Spinal cord (tissue), 10 donors: Measurements from ENCODE around the gene STIP1. TPM values are rescaled to one million over a fixed set of nuclear protein-coding genes. Genes with fewer than 3 reads are reported as not detected.

Experiments
- DNase-seq, 6 donors: peaks; one replicate each; pipeline versions ENCODE4 v3.0.0 to v3.0.0-alpha.2; 2013 to 2015; ENCODE audit warnings: low spot score in 6 of 6, low read depth in 4 of 6
- H3K27ac ChIP-seq: one replicate; pipeline ENCODE4 v1.5.1; 2013; ENCODE audit warnings: low read depth, low read length, control low read depth
- H3K27me3 ChIP-seq: one replicate; pipeline ENCODE4 v1.6.1; 2013; ENCODE audit warnings: low read length; ENCODE audit not compliant: control insufficient read depth, insufficient read depth
- H3K36me3 ChIP-seq: one replicate; pipeline ENCODE4 v1.6.1; 2013; ENCODE audit warnings: low read length; ENCODE audit not compliant: control insufficient read depth, insufficient read depth
- H3K4me1 ChIP-seq: one replicate; pipeline ENCODE4 v1.6.1; 2013; ENCODE audit warnings: low read length; ENCODE audit not compliant: control insufficient read depth, insufficient read depth
- H3K4me3 ChIP-seq: one replicate; pipeline ENCODE4 v1.5.1; 2013; ENCODE audit warnings: low read depth, low read length, control low read depth
- H3K9me3 ChIP-seq: one replicate; pipeline ENCODE4 v1.6.1; 2013; ENCODE audit warnings: low read length; ENCODE audit not compliant: control insufficient read depth, insufficient read depth
- WGBS: methylation state at CpG from one replicate; pipeline ENCODE4 v1.1.5; 2013; ENCODE audit warnings: missing lambda C conversion rate; ENCODE audit not compliant: insufficient coverage; 5-methylcytosine and 5-hydroxymethylcytosine counted together
- polyA plus RNA-seq, 2 donors: library from polyadenylated mRNA; unstranded; fragments of 120-200 nt; gene quantifications; one replicate each; pipeline ENCODE4 v1.2.1, GENCODE V29; 2013; ENCODE audit not compliant: insufficient read length in 2 of 2
- total RNA-seq, 2 donors: library from RNA; depleted of rRNA in 1 of 2; stranded (reverse); fragments of 120-200 nt in 1 of 2; fragments of >200 nt in 1 of 2; gene quantifications; one replicate each; pipeline versions ENCODE4 v1.2.3 to v1.2.4, GENCODE V29; 2013 to 2014
- donor health status: healthy.

The STIP1 gene
- total and polyA plus RNA-seq, 4 donors, result 99.0 to 184 (median 145) TPM

DNA sequence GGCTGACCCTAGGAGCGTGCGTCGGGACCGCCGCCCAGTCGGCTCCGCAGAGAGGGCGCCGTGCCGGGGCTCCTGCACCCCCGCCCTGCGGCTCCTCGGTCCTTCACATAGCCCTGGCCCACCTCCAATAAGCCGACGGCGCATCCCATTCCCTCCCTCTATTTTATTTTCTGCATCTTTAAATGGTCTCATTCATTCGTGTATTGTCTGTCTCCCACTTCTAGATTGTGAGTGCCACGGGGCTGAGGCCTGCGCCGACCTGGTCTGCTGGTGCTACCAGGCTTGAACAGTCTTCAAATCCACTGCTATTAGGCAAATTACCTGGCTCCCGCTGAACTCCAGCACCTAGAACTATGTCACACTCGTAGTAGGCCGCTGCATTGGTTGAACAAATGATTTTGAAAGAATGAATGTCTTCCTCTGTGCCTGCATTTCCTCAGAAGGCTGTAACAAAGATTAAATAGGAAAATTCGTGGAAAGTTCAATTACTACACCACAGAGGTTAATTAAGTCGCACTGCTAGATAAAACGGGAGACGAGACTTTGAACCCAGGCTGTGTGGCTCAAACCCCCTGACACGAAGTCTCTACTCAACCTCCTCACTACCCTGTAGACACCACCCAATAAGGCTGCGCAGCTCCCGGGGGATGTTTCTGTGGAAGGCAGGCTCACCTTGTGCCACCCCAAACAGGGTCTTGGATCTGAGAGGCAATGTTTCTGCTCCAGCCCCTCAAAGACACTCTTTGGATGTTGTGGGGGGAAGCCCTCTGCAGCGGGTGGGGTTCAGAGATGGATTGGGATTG lies 62.0 kb downstream of the STIP1 start:
- no peak for DNase-seq
- H3K4me3 ChIP-seq, result peak overlapping the region; percentile 85
- H3K9me3 ChIP-seq, result no peaks in the 10 kb centered on the region
- peaks cover 24% of the 10 kb centered on the region for H3K36me3 ChIP-seq
- H3K27ac ChIP-seq, result peak overlapping the region; percentile 97
- 23% methylated on average over 24 of the region's 31 CpGs for WGBS
- peaks cover 6% of the 10 kb centered on the region for H3K27me3 ChIP-seq
- H3K4me1 ChIP-seq, result peaks cover 71% of the 10 kb centered on the region

DNA sequence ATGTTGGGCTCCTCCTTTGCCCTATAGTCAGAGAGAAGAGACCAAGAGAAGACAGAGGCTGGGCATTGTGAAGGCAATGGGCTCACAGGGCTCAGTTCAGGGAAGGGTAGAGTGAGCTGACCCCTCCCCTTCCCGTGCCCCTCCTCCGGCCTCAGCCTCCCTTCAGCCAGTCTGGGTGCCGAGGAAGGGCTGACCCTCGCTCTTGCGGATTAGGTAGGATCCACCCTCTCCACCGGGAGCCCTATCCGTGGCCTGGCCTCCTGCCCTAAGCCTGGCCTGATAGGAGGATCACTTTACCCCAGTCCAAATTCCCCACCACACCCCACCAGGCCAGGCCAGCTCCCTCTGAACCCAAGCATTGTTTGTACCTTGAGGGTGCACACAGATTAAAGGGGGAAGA lies 62.6 kb downstream of the STIP1 start:
- WGBS, result 77% methylated on average over 5 of the region's 7 CpGs
- Histone ChIP-seq H3K4me1 (peaks cover 71% of the 10 kb centered on the region), H3K27ac (no peak overlapping the region), H3K4me3 (no peak overlapping the region), H3K36me3 (peaks cover 18% of the 10 kb centered on the region), H3K27me3 (peaks cover 6% of the 10 kb centered on the region), H3K9me3 (no peaks in the 10 kb centered on the region)
- no peak for DNase-seq

DNA sequence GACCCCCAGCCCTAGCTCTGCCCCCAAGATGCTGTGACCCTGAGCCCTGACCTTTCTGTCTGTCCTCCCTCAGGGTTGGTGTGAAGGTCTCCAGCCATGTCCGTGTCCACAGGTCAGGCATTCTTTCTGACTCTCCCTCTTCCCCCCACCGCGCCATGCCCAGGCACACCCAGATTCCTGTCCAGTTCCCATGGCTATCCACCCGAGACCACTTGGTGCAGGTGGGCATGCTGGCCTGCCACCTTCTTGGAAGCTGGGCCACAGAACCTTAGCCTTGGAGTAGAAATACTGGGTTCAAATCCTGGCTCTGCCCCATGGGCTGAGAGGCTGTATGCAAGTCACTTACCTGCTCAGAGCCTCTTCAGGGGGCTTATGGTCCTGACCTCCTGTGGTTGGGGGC lies 63.1 kb downstream of the STIP1 start:
- H3K4me1 ChIP-seq, result peaks cover 71% of the 10 kb centered on the region
- no peaks in the 10 kb centered on the region for H3K9me3 ChIP-seq
- no peak overlapping the region for H3K4me3 ChIP-seq
- H3K27me3 ChIP-seq, result peaks cover 6% of the 10 kb centered on the region
- WGBS, result 86% methylated on average over 4 of the region's 4 CpGs
- no peak overlapping the region for H3K27ac ChIP-seq
- no peak for DNase-seq
- peaks cover 13% of the 10 kb centered on the region for H3K36me3 ChIP-seq

DNA sequence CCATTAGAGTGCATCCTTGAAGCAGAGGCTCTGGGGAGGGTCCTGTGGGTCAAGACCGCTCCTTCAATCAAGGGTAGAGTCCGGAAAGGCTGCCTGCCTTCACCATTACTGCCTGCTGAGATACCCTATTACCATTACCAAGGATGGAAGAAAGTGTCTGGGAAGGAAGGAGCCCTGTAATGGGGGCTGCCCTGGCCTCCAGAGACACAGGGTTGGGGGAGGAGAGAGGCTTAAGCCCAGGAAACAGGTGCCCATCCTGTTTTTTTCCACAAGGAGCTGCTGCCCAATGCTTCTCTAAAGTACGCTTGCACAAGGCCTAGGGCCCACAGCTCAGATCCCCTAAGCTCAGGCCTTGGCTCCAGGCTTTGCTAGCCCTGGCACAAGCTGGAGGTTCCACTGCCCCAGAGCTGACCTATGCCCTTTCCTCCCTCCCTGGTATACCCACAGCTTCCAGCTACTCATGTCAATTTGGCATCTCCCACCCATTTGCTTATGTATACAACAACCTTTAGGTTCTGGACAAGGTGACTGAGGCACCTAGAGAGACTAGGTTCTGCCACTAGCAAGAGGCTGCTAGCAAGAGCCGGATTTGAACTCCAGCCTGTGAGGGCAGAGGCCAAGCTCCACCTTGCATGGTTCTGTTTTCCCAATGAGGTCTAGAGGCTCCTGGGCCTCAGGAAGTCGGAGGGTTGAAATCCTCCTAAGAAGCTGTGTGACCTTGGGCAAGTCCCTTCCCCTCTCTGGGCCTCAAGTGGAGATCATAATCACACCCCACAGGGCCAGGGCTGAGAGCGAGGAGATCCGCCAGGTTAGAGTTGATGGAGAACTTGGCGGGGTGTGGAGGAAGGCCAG lies 63.8 kb downstream of the STIP1 start:
- Histone ChIP-seq H3K4me1 (peaks cover 68% of the 10 kb centered on the region), H3K27ac (no peak overlapping the region), H3K27me3 (peaks cover 6% of the 10 kb centered on the region), H3K36me3 (peaks cover 13% of the 10 kb centered on the region), H3K4me3 (no peak overlapping the region), H3K9me3 (no peaks in the 10 kb centered on the region)
- DNase-seq, result no peak
- WGBS, result 93% methylated on average over 3 of the region's 8 CpGs

DNA sequence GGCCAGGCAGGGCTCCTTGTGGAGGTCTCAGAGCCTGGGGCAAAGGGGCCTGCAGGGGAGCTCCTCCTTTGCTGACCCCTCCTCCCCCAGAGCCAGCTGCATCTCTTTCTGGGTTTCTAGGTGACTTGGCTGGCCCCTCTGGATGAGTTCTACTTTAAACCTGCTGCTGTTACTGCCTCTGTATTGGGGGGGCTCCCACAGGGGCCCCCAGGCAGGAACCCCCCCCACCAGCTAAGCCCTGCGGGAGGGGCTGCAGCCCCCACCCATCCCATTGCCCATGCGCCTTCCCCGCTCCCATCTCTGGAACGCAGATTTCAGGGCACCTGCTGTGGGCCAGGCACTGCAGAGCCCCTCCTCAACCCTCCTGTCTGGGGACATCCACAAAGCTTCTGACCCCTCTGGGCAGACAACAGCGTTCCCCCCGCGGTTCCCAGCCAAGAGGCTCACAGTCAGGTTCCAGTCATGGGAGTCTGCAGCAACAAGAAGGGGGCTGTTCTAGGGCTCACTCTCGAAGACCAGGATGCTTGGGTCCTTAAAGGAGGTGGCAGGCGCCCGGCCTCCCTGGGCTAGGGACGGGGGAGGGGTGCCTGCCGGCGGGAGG lies 64.5 kb downstream of the STIP1 start:
- H3K9me3 ChIP-seq, result no peaks in the 10 kb centered on the region
- H3K4me3 ChIP-seq, result peak overlapping the region; percentile 52
- no peak overlapping the region for H3K27ac ChIP-seq
- WGBS, result 17% methylated on average over 12 of the region's 13 CpGs
- no peak for DNase-seq
- peaks cover 14% of the 10 kb centered on the region for H3K36me3 ChIP-seq
- peaks cover 61% of the 10 kb centered on the region for H3K4me1 ChIP-seq
- peaks cover 6% of the 10 kb centered on the region for H3K27me3 ChIP-seq

DNA sequence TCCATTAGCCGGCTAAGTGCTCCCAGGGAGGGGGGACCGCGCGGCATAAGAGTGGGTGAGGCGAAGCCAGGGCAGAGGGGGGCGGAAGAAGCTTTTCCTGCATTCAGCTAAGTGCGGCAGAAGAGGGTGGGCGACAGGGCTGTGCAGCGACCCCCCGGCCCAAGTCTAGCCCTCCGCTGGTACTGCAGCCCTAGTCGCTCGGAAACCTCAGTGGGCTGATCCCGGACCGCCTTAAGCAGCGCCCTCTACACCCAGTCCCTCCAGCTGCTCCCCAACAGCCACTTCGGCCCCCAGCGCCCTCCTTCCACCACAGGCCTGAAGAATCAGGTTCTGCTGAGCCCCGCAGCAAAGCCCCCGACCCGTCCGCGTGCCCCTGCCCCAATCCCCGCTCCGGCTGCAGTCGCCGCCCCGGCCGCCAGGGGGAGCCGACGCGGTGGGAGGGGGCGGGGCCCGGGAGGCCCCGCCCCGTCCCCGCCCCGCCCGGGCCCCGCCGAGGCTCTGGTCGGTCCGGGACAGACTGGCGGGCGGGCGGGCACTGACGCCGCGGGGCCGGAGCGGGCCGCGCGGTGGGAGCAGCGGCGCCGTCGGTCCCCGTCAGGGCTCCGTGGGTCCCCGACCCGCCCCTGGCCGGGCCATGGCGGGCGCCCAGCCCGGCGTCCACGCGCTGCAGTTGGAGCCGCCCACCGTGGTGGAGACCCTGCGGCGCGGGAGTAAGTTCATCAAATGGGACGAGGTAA lies 65.2 kb downstream of the STIP1 start, which contains the start of gene PLCB3:
Gene PLCB3 (plus strand): TSS at position 515 of the 737 bp plus-strand sequence. CDS start 120 bp downstream, at position 635.
- Histone ChIP-seq H3K4me3 (peak within 1 kb of the TSS; percentile 53), H3K4me1 (peaks cover 54% of the 10 kb centered on the region), H3K9me3 (no peaks in the 10 kb centered on the region), H3K36me3 (peaks cover 21% of the 10 kb centered on the region), H3K27me3 (peaks cover 6% of the 10 kb centered on the region), H3K27ac (peak within 1 kb of the TSS; percentile 29)
- under 1% methylated on average over 75 of the region's 75 CpGs for WGBS
- DNase-seq, result peak in 1 of 6 donors; percentile 65

DNA sequence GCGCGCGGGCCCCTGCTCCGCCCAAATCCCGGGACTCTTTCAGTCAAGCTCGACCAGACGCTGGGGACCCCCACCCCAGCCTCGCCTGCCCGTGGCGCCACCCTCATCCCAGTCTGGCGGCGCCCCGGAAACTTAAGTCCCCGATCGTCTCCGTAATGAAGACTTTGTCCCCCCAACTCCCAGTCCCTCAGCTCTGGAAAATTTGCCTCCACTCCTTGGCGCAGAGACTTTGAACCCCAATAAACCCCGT lies 65.7 kb downstream of the STIP1 start:
- Histone ChIP-seq H3K4me3 (peak overlapping the region; percentile 53), H3K27ac (peak overlapping the region; percentile 29), H3K9me3 (no peaks in the 10 kb centered on the region), H3K4me1 (peaks cover 54% of the 10 kb centered on the region), H3K27me3 (peaks cover 6% of the 10 kb centered on the region), H3K36me3 (peaks cover 26% of the 10 kb centered on the region)
- WGBS, result under 1% methylated on average over 18 of the region's 18 CpGs
- DNase-seq, result no peak

DNA sequence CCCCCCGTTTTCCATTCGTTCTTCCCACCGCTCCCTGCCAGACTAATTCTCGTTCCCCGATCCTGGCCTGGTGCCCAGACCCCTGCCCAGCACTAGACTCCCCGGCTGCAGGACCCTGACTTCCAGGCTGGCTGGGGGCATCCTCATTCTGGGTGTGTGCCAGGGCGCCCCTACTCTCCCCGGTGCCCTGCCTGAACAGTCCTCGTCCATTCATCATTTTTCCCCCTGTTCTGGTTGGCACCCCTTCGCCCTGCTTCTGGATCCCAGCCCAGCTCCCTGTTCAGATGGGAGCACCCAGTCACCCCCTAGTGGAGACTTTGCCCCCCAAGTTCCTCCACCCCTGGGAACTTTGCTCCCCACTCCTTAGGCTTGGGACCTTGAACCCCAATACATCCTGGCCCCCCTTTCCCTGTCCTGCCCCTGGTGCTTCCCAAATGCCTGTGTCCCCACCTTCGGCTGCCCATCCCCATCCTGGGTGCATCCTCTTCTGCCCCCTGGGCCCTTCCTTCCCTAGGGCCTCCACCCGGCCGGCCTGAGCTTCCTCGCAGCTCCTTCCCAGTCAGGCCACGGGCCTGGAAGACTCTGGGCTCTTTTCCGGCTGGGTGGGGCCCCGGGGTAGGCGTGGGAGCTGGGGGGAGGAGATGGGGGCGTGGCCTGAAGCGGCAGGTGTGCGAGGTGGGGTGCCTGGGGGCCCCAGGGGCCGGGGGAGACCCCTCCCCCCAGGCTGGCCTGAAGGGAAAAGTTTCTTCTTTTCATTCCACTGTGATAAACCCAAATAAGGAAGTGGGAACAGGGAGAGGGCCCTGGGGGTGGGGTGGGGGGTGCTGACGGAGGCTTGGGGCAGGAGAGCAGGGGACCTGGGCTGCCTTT lies 66.3 kb downstream of the STIP1 start:
- H3K27ac ChIP-seq, result peak overlapping the region; percentile 29
- H3K36me3 ChIP-seq, result peaks cover 29% of the 10 kb centered on the region
- peak overlapping the region; percentile 53 for H3K4me3 ChIP-seq
- no peaks in the 10 kb centered on the region for H3K9me3 ChIP-seq
- peaks cover 6% of the 10 kb centered on the region for H3K27me3 ChIP-seq
- peak in 1 of 6 donors; percentile 59 for DNase-seq
- H3K4me1 ChIP-seq, result peaks cover 49% of the 10 kb centered on the region
- WGBS, result 13% methylated on average over 14 of the region's 23 CpGs
